Smooth muscle cell of the brain vasculature (primary cell): ENCODE measurements around the gene PIP5K1B.

Experiments used
- DNase-seq: peaks from one replicate; pipeline ENCODE4 v3.0.0-alpha.2; 2012; ENCODE audit warnings: low read depth, low spot score

PIP5K1B gene

GRCh38 chr9:68738358-68738757 lies 33.3 kb downstream of the PIP5K1B start:
- no peak for DNase-seq

- no peak for DNase-seq
Observed at GRCh38 chr9:68739621-68740174, 34.7 kb downstream of the PIP5K1B start.

- DNase-seq: no peak
Observed at GRCh38 chr9:68740561-68740960, 35.5 kb downstream of the PIP5K1B start.

- no peak for DNase-seq
Observed at GRCh38 chr9:68741234-68741633, 36.2 kb downstream of the PIP5K1B start.

- no peak for DNase-seq
Observed at GRCh38 chr9:68741704-68742332, 36.8 kb downstream of the PIP5K1B start.

- DNase-seq: no peak
Observed at GRCh38 chr9:68742333-68742730, 37.3 kb downstream of the PIP5K1B start.

GRCh38 chr9:68744426-68744825 lies 39.4 kb downstream of the PIP5K1B start:
- DNase-seq: no peak

- no peak for DNase-seq
Observed at GRCh38 chr9:68746525-68746924, 41.5 kb downstream of the PIP5K1B start.

GRCh38 chr9:68747043-68747533 lies 42.0 kb downstream of the PIP5K1B start:
- DNase-seq: no peak

- DNase-seq: no peak
Observed at GRCh38 chr9:68749135-68749534, 44.1 kb downstream of the PIP5K1B start.

GRCh38 chr9:68749579-68750159 lies 44.6 kb downstream of the PIP5K1B start:
- DNase-seq: no peak

- DNase-seq: no peak
Observed at GRCh38 chr9:68750255-68750654, 45.2 kb downstream of the PIP5K1B start.

- DNase-seq: no peak
Observed at GRCh38 chr9:68750786-68751185, 45.7 kb downstream of the PIP5K1B start.

GRCh38 chr9:68751556-68751955 lies 46.5 kb downstream of the PIP5K1B start:
- no peak for DNase-seq

- no peak for DNase-seq
Observed at GRCh38 chr9:68755051-68755450, 50.0 kb downstream of the PIP5K1B start.

- no peak for DNase-seq
Observed at GRCh38 chr9:68755752-68756151, 50.7 kb downstream of the PIP5K1B start.

GRCh38 chr9:68759981-68760673 lies 55.1 kb downstream of the PIP5K1B start:
- DNase-seq: no peak

GRCh38 chr9:68760674-68761333 lies 55.8 kb downstream of the PIP5K1B start:
- no peak for DNase-seq

GRCh38 chr9:68762570-68762969 lies 57.5 kb downstream of the PIP5K1B start:
- DNase-seq: no peak

GRCh38 chr9:68763104-68763503 lies 58.1 kb downstream of the PIP5K1B start:
- no peak for DNase-seq

- no peak for DNase-seq
Observed at GRCh38 chr9:68768619-68769018, 63.6 kb downstream of the PIP5K1B start.

GRCh38 chr9:68769852-68770251 lies 64.8 kb downstream of the PIP5K1B start:
- no peak for DNase-seq
